ENCODE results near the gene PRKCH. TPM values are rescaled to one million over a fixed set of nuclear protein-coding genes. Genes with fewer than 3 reads are reported as not detected.

The PRKCH gene
- total RNA-seq, 1 experiment from 2014 or later = 170 TPM

DNA sequence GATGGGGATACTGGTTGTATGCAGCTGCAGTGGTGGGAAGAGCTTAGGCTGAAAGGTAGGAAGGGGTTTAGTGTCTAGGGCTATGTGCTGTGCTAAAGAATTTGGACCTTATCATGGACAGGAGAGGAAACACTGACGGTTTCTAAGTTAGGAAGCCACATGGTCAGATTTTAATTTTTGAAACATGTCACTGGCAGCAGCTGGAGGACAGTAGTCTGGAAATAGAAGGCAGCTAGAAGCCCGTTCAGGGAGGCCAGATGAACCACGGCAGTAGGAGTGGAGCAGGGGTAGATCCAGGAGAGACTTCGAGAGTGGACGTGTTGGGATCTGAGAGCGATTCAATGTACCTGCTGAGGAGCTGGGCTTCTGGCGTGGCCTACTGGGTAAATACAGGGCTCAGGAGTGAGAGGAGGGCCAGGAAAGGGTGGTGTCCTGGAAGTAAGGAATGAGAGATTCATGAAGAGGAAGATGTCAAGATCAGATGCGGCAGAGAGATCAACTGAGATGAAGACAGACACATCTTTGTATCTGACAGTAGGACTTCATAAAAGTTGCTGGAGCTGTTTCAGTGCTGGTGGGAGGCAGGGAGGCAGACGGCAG lies 64.9 kb downstream of the PRKCH start:
- H3K9ac ChIP-seq (ENCODE audit: low read length) = no peak overlapping the region
- no peak for ATAC-seq
- H3K4me2 ChIP-seq (ENCODE audit: low read length) = no peak overlapping the region
- H3K27ac ChIP-seq (ENCODE audit: low read length) = no peak overlapping the region
- H4K20me1 ChIP-seq (ENCODE audit: low read length) = no peaks in the 10 kb centered on the region
- H3K36me3 ChIP-seq (ENCODE audit: low read depth, low read length) = no peaks in the 10 kb centered on the region
- no peak for TF ChIP-seq EZH2 (IDR thresholded peaks at IDR 0.05; ENCODE audit: low read length, unreplicated experiment)
- TF ChIP-seq, protein P1, sequence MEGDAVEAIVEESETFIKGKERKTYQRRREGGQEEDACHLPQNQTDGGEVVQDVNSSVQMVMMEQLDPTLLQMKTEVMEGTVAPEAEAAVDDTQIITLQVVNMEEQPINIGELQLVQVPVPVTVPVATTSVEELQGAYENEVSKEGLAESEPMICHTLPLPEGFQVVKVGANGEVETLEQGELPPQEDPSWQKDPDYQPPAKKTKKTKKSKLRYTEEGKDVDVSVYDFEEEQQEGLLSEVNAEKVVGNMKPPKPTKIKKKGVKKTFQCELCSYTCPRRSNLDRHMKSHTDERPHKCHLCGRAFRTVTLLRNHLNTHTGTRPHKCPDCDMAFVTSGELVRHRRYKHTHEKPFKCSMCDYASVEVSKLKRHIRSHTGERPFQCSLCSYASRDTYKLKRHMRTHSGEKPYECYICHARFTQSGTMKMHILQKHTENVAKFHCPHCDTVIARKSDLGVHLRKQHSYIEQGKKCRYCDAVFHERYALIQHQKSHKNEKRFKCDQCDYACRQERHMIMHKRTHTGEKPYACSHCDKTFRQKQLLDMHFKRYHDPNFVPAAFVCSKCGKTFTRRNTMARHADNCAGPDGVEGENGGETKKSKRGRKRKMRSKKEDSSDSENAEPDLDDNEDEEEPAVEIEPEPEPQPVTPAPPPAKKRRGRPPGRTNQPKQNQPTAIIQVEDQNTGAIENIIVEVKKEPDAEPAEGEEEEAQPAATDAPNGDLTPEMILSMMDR (conservative IDR thresholded peaks at IDR 0.05; ENCODE audit: low read depth, low read length) = no peak
- no peak for TF ChIP-seq EZH2phosphoT487 (IDR thresholded peaks at IDR 0.05; ENCODE audit: borderline replicate concordance, low read length)
- H3F3A ChIP-seq (ENCODE audit: low read length, unreplicated experiment) = no peaks in the 10 kb centered on the region
- H3K9me2 ChIP-seq (replicated peaks; ENCODE audit: low read length) = no peaks in the 10 kb centered on the region
- H3K9me3 ChIP-seq (ENCODE audit: low read length) = no peaks in the 10 kb centered on the region
- H3K27me3 ChIP-seq (ENCODE audit: low read length) = no peaks in the 10 kb centered on the region
- CTCF ChIA-PET = no interaction called here
- DNase-seq = no peak
- H3K79me2 ChIP-seq (ENCODE audit: low read length) = peaks cover 16% of the 10 kb centered on the region
- no peak overlapping the region for H2AFZ ChIP-seq (ENCODE audit: low read length)
- peaks cover 28% of the 10 kb centered on the region for H3K4me1 ChIP-seq (ENCODE audit: insufficient read depth, low read length)
- POLR2A ChIA-PET (ENCODE audit: unreplicated experiment) = no interaction called here
- intact Hi-C loops (cut with micrococcal nuclease) = no loop called here
- BruUV-seq (replicated peaks) = no TSS peak
- no peak overlapping the region for H3K4me3 ChIP-seq (ENCODE audit: low read length)

DNA sequence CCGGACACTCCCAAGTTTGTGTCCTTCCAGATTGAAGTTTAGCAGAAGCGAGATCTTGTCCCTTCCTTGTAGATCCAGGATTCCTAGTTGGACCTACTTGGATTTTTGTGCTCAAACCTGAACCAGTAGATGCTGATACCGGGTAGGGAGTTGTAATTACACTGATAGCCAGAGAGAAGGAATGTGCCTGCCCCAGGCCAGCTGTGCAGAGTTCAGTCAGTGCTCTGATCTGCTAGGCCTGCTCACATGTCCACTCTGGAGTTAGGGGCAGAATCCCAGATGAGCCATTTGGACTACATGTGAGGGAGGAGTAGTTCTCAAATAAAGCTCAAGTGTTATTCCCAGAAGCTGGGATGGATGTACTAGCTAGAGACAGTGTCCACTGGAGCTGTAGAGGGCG lies 65.7 kb downstream of the PRKCH start:
- BruUV-seq (replicated peaks) = no TSS peak
- DNase-seq = no peak

More for the DNA sequence above, 65.7 kb downstream of the PRKCH start:
- Histone ChIP-seq H3K9me2 (replicated peaks; ENCODE audit: low read length) (no peaks in the 10 kb centered on the region), H2AFZ (ENCODE audit: low read length) (no peak overlapping the region), H3F3A (ENCODE audit: low read length, unreplicated experiment) (no peaks in the 10 kb centered on the region), H3K27me3 (ENCODE audit: low read length) (no peaks in the 10 kb centered on the region), H3K9me3 (ENCODE audit: low read length) (no peaks in the 10 kb centered on the region), H3K9ac (ENCODE audit: low read length) (no peak overlapping the region), H3K4me3 (ENCODE audit: low read length) (no peak overlapping the region), H4K20me1 (ENCODE audit: low read length) (no peaks in the 10 kb centered on the region), H3K36me3 (ENCODE audit: low read depth, low read length) (no peaks in the 10 kb centered on the region), H3K4me1 (ENCODE audit: insufficient read depth, low read length) (peaks cover 28% of the 10 kb centered on the region), H3K4me2 (ENCODE audit: low read length) (no peak overlapping the region), H3K79me2 (ENCODE audit: low read length) (peaks cover 16% of the 10 kb centered on the region), H3K27ac (ENCODE audit: low read length) (no peak overlapping the region)
- no peak for ATAC-seq
- intact Hi-C loops (cut with micrococcal nuclease) = no loop called here
- ChIA-PET POLR2A (ENCODE audit: unreplicated experiment) (interaction anchor here (0.6 kb wide), 1 partner anchor 9 kb away, joined by 4 read pairs; no protein-coding TSS in a partner anchor), CTCF (no interaction called here)
- TF ChIP-seq, protein P1 (conservative IDR thresholded peaks at IDR 0.05; ENCODE audit: low read depth, low read length) = no peak
- TF ChIP-seq EZH2 (IDR thresholded peaks at IDR 0.05; ENCODE audit: low read length, unreplicated experiment) (no peak), EZH2phosphoT487 (IDR thresholded peaks at IDR 0.05; ENCODE audit: borderline replicate concordance, low read length) (no peak)
